ENCODE measurements around the gene ETV3L. TPM values are rescaled to one million over a fixed set of nuclear protein-coding genes. Genes with fewer than 3 reads are reported as not detected.

Gene ETV3L
- total and polyA plus RNA-seq, 2 of the 8 experiments (the other 6 are each of a cell fraction or from before 2014, with no cell fraction given) = 0.17 to 0.26 TPM

DNA sequence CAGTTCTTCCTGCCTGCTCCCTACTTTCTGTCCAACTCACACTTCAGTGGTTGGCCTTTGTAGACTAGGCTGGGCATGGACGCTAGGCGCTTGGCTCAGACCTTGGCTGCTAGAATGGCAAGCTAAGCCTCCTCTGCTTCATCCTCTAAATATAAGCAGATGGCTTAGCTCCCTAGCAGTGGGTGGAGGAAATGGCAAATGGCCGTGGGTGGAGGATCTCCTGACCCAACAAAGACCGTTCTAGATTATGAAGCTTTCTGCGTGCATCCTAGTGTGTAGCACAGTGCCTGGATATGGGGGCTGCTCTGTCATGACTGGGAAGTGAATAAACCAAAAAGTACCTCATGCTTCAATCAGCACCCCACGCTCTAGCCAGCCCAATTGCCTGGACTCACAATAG is 10.4 kb upstream of the ETV3L start (continued):
- TF ChIP-seq, protein P1, sequence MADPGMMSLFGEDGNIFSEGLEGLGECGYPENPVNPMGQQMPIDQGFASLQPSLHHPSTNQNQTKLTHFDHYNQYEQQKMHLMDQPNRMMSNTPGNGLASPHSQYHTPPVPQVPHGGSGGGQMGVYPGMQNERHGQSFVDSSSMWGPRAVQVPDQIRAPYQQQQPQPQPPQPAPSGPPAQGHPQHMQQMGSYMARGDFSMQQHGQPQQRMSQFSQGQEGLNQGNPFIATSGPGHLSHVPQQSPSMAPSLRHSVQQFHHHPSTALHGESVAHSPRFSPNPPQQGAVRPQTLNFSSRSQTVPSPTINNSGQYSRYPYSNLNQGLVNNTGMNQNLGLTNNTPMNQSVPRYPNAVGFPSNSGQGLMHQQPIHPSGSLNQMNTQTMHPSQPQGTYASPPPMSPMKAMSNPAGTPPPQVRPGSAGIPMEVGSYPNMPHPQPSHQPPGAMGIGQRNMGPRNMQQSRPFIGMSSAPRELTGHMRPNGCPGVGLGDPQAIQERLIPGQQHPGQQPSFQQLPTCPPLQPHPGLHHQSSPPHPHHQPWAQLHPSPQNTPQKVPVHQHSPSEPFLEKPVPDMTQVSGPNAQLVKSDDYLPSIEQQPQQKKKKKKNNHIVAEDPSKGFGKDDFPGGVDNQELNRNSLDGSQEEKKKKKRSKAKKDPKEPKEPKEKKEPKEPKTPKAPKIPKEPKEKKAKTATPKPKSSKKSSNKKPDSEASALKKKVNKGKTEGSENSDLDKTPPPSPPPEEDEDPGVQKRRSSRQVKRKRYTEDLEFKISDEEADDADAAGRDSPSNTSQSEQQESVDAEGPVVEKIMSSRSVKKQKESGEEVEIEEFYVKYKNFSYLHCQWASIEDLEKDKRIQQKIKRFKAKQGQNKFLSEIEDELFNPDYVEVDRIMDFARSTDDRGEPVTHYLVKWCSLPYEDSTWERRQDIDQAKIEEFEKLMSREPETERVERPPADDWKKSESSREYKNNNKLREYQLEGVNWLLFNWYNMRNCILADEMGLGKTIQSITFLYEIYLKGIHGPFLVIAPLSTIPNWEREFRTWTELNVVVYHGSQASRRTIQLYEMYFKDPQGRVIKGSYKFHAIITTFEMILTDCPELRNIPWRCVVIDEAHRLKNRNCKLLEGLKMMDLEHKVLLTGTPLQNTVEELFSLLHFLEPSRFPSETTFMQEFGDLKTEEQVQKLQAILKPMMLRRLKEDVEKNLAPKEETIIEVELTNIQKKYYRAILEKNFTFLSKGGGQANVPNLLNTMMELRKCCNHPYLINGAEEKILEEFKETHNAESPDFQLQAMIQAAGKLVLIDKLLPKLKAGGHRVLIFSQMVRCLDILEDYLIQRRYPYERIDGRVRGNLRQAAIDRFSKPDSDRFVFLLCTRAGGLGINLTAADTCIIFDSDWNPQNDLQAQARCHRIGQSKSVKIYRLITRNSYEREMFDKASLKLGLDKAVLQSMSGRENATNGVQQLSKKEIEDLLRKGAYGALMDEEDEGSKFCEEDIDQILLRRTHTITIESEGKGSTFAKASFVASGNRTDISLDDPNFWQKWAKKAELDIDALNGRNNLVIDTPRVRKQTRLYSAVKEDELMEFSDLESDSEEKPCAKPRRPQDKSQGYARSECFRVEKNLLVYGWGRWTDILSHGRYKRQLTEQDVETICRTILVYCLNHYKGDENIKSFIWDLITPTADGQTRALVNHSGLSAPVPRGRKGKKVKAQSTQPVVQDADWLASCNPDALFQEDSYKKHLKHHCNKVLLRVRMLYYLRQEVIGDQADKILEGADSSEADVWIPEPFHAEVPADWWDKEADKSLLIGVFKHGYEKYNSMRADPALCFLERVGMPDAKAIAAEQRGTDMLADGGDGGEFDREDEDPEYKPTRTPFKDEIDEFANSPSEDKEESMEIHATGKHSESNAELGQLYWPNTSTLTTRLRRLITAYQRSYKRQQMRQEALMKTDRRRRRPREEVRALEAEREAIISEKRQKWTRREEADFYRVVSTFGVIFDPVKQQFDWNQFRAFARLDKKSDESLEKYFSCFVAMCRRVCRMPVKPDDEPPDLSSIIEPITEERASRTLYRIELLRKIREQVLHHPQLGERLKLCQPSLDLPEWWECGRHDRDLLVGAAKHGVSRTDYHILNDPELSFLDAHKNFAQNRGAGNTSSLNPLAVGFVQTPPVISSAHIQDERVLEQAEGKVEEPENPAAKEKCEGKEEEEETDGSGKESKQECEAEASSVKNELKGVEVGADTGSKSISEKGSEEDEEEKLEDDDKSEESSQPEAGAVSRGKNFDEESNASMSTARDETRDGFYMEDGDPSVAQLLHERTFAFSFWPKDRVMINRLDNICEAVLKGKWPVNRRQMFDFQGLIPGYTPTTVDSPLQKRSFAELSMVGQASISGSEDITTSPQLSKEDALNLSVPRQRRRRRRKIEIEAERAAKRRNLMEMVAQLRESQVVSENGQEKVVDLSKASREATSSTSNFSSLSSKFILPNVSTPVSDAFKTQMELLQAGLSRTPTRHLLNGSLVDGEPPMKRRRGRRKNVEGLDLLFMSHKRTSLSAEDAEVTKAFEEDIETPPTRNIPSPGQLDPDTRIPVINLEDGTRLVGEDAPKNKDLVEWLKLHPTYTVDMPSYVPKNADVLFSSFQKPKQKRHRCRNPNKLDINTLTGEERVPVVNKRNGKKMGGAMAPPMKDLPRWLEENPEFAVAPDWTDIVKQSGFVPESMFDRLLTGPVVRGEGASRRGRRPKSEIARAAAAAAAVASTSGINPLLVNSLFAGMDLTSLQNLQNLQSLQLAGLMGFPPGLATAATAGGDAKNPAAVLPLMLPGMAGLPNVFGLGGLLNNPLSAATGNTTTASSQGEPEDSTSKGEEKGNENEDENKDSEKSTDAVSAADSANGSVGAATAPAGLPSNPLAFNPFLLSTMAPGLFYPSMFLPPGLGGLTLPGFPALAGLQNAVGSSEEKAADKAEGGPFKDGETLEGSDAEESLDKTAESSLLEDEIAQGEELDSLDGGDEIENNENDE (IDR thresholded peaks at IDR 0.05; ENCODE audit: insufficient replicate concordance, low read length) = no peak
- TF ChIP-seq TEAD4 (IDR thresholded peaks at IDR 0.05; ENCODE audit: low read depth, low read length) (no peak), SAP30 (IDR thresholded peaks at IDR 0.05; ENCODE audit: insufficient read depth, insufficient replicate concordance, low read length) (no peak), MAFK (IDR thresholded peaks at IDR 0.05; ENCODE audit: low read depth, low read length) (no peak), SRF (IDR thresholded peaks at IDR 0.05; ENCODE audit: low read depth, low read length) (no peak), EGR1 (IDR thresholded peaks at IDR 0.05; ENCODE audit: borderline replicate concordance, low read depth, low read length) (no peak), ASH2L (IDR thresholded peaks at IDR 0.05; ENCODE audit: low read length) (no peak)
